PFSK-1 (cell line): ENCODE data around the gene ZNF618.

Source experiments
- POLR2AphosphoS5 ChIP-seq: IDR thresholded peaks from 2 replicates; pipeline ENCODE4 v1.6.1; 2012; ENCODE audit warnings: low read depth, mild to moderate bottlenecking, control low read depth, low read length, moderate library complexity
- TF ChIP-seq, protein P1 (sequence below), 2 experiments: IDR thresholded peaks; 2 replicates each; pipeline versions ENCODE4 v1.6.1 to v1.8.0; 2011 to 2012; ENCODE audit warnings: low read depth in 2 of 2, low read length in 2 of 2, control low read depth in 1 of 2, inconsistent platforms in 1 of 2, mild to moderate bottlenecking in 1 of 2, moderate library complexity in 1 of 2; ENCODE audit not compliant: insufficient read depth in 1 of 2

DNA sequence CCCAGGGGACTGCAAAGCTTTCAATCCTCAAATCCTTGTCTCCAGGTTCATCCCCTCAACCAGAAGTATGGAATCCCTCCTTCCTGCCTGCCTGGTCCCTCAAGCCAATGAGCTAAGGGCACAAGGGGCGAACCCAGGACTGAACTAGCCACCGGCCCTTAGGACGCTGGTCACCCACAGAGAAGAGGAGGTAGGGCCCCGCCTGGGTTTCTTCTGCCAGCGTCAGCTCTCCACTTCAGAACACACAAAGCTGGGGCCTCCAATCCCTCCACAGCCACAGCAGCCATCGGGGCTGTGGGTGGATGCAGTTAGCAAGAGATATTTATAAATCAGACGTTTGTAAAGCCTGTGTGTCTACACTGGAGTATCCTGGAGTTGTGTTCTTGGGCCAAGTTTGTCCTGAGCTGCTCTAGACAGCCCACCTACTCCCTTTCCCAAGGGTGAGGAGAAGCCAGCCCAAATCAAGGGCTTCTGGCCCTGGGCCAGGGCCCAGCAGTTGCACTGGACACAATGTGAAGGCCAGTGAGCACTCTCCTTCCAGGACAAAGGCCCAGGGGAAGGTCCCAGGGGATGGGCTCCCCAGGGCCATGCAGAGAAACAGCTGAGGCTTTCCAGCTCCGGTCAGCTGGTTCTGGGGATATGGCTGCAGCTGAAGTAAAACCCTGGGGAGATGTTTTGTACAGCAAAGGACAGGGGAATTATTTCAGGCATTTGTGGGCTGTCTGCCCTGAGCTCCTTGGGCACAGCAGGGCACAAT, 183.1 kb downstream of the ZNF618 start:
- TF ChIP-seq POLR2AphosphoS5: no peak
- TF ChIP-seq, protein P1, sequence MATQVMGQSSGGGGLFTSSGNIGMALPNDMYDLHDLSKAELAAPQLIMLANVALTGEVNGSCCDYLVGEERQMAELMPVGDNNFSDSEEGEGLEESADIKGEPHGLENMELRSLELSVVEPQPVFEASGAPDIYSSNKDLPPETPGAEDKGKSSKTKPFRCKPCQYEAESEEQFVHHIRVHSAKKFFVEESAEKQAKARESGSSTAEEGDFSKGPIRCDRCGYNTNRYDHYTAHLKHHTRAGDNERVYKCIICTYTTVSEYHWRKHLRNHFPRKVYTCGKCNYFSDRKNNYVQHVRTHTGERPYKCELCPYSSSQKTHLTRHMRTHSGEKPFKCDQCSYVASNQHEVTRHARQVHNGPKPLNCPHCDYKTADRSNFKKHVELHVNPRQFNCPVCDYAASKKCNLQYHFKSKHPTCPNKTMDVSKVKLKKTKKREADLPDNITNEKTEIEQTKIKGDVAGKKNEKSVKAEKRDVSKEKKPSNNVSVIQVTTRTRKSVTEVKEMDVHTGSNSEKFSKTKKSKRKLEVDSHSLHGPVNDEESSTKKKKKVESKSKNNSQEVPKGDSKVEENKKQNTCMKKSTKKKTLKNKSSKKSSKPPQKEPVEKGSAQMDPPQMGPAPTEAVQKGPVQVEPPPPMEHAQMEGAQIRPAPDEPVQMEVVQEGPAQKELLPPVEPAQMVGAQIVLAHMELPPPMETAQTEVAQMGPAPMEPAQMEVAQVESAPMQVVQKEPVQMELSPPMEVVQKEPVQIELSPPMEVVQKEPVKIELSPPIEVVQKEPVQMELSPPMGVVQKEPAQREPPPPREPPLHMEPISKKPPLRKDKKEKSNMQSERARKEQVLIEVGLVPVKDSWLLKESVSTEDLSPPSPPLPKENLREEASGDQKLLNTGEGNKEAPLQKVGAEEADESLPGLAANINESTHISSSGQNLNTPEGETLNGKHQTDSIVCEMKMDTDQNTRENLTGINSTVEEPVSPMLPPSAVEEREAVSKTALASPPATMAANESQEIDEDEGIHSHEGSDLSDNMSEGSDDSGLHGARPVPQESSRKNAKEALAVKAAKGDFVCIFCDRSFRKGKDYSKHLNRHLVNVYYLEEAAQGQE (IDR thresholded peaks at IDR 0.05; ENCODE audit: insufficient read depth in 1 of 2, low read depth in 2 of 2, low read length in 2 of 2): no peak
